ENCODE data around the gene MARCHF7.

DNA sequence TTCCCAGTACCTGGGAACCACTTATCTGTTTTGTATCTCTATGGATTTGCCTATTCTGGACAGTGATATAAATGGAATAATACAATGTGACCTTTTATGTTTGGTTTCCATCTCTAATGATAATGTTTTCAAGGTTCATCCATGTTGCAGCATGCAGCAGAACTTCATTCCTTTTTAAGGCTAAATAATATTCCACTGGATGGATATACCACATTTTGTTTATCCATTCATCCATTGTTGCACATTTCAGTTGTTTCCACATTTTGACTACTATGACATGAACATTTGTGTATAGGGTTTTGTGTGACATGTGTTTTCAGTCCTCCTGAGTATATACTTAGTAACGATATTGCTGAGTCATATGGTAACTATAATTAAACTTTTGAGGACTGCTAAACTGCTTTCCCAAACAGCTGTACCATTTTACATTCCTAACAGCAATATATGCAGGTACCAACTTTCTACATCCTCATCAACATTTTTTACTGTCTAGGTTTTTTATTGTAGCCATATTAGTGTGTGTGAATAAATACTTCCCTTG is 17.7 kb upstream of the MARCHF7 start:
- TF ChIP-seq GABPA (IDR thresholded peaks at IDR 0.05; ENCODE audit: borderline replicate concordance, insufficient read depth, low read length) (no peak), CREB1 (IDR thresholded peaks at IDR 0.05) (no peak)
- TF ChIP-seq, protein P1, sequence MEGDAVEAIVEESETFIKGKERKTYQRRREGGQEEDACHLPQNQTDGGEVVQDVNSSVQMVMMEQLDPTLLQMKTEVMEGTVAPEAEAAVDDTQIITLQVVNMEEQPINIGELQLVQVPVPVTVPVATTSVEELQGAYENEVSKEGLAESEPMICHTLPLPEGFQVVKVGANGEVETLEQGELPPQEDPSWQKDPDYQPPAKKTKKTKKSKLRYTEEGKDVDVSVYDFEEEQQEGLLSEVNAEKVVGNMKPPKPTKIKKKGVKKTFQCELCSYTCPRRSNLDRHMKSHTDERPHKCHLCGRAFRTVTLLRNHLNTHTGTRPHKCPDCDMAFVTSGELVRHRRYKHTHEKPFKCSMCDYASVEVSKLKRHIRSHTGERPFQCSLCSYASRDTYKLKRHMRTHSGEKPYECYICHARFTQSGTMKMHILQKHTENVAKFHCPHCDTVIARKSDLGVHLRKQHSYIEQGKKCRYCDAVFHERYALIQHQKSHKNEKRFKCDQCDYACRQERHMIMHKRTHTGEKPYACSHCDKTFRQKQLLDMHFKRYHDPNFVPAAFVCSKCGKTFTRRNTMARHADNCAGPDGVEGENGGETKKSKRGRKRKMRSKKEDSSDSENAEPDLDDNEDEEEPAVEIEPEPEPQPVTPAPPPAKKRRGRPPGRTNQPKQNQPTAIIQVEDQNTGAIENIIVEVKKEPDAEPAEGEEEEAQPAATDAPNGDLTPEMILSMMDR (IDR thresholded peaks at IDR 0.05; ENCODE audit: control extremely low read depth in 1 of 3, insufficient read depth in 1 of 3, low read depth in 1 of 3, low read length in 3 of 3), result no peak

Measured in H1 (cell line).